HUES6 (cell line): ENCODE data around the gene PRM3.

ENCODE experiments used
- H3K27ac ChIP-seq: 2 replicates; pipeline ENCODE4 v1.7.0; 2013; ENCODE audit warnings: low read depth, mild to moderate bottlenecking, low read length, inconsistent platforms
- H3K27me3 ChIP-seq: 2 replicates; pipeline ENCODE4 v1.6.1; 2013; ENCODE audit warnings: low read length; ENCODE audit not compliant: control insufficient read depth, insufficient read depth
- H3K36me3 ChIP-seq: 2 replicates; pipeline ENCODE4 v1.6.1; 2013; ENCODE audit warnings: low read length; ENCODE audit not compliant: control insufficient read depth, insufficient read depth
- H3K4me1 ChIP-seq: 2 replicates; pipeline ENCODE4 v1.6.1; 2013; ENCODE audit warnings: low read length; ENCODE audit not compliant: control insufficient read depth, insufficient read depth
- H3K4me3 ChIP-seq: 2 replicates; pipeline ENCODE4 v1.5.1; 2013; ENCODE audit warnings: low read depth, low read length
- H3K9ac ChIP-seq: one replicate; pipeline ENCODE4 v1.6.1; 2013; ENCODE audit warnings: mild to moderate bottlenecking, low read length
- H3K9me3 ChIP-seq: 2 replicates; pipeline ENCODE4 v1.6.1; 2013; ENCODE audit warnings: low read depth, low read length; ENCODE audit not compliant: control insufficient read depth, insufficient read depth

PRM3 gene

GRCh38 chr16:11277607-11278337, 4.3 kb upstream of the PRM3 start:
- Histone ChIP-seq H3K4me1 (peaks cover 16% of the 10 kb centered on the region; the same call in 1 of the 2 replicates), H3K27me3 (no peaks in the 10 kb centered on the region), H3K9me3 (no peaks in the 10 kb centered on the region), H3K36me3 (no peaks in the 10 kb centered on the region), H3K4me3 (no peak overlapping the region), H3K9ac (no peak overlapping the region), H3K27ac (no peak overlapping the region)

- Histone ChIP-seq H3K27me3 (no peaks in the 10 kb centered on the region), H3K27ac (no peak overlapping the region), H3K4me1 (peaks cover 16% of the 10 kb centered on the region; the same call in 1 of the 2 replicates), H3K9ac (no peak overlapping the region), H3K36me3 (no peaks in the 10 kb centered on the region), H3K9me3 (no peaks in the 10 kb centered on the region), H3K4me3 (no peak overlapping the region)
These were observed 3.6 kb upstream of the PRM3 start for GRCh38 chr16:11276896-11277593.

- Histone ChIP-seq H3K9me3 (no peaks in the 10 kb centered on the region), H3K27me3 (no peaks in the 10 kb centered on the region), H3K4me3 (no peak within 1 kb of the TSS), H3K36me3 (no peaks in the 10 kb centered on the region), H3K9ac (no peak within 1 kb of the TSS), H3K4me1 (peaks cover 16% of the 10 kb centered on the region; the same call in 1 of the 2 replicates), H3K27ac (no peak within 1 kb of the TSS)
These were observed 2.9 kb upstream of the PRM3 start, which contains the start of gene PRM2 for GRCh38 chr16:11276143-11276895. Gene PRM2 (minus strand): TSS chr16:11276480. CDS start chr16:11276370, 110 bp downstream.

DNA sequence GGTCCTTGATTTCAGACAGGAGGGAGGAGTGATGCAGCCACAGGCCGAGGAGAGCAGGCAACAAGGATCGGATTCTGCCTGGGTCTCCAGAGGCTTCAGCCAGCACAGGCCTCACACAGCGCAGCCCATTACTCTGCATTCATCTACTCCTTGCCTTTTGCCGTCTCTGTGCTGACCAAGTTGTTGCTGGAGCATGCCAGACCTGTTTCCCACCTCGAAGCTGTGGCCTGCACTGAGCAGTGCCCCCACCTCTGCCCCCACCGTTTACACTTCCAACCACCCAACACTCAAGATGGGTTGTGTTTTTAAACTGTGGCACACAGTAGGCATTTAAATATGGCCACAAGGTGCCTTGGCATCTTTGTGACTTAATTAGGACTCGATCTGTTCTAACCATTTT, 1.5 kb upstream of the PRM3 start:
- H3K27ac ChIP-seq = no peak overlapping the region
- no peaks in the 10 kb centered on the region for H3K36me3 ChIP-seq
- H3K9ac ChIP-seq = no peak overlapping the region
- H3K4me3 ChIP-seq = no peak overlapping the region
- no peaks in the 10 kb centered on the region for H3K27me3 ChIP-seq
- H3K4me1 ChIP-seq = peaks cover 11% of the 10 kb centered on the region; the same call in 1 of the 2 replicates
- H3K9me3 ChIP-seq = no peaks in the 10 kb centered on the region

- Histone ChIP-seq H3K9me3 (no peaks in the 10 kb centered on the region), H3K4me1 (peaks cover 11% of the 10 kb centered on the region; the same call in 1 of the 2 replicates)
These were observed 394 bp upstream of the PRM3 start for GRCh38 chr16:11273721-11274324.

DNA sequence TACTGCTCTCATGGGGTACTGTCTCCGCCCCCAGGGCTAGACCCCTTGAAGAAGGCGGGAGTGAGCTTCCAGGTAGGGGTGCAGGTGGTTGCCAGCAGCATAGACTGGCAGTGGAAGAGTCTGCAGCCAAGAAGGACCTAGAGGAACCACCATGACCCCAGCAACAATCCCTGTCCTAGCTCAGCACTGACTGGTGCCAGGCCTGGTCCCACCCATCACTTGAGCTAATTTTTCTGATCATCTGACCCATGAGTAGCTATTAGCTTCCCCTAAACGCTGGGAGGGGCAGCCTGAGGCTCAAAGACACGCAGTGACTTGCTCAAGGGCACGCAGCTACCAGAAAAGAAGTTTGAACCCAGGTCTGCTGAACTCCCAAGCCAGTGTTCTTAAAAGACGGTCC, 945 bp downstream of the PRM3 start:
- H3K27ac ChIP-seq = no peak overlapping the region
- no peaks in the 10 kb centered on the region for H3K9me3 ChIP-seq
- H3K4me3 ChIP-seq = no peak overlapping the region
- H3K4me1 ChIP-seq = peaks cover 11% of the 10 kb centered on the region; the same call in 1 of the 2 replicates
- H3K9ac ChIP-seq = no peak overlapping the region
- no peaks in the 10 kb centered on the region for H3K27me3 ChIP-seq
- H3K36me3 ChIP-seq = no peaks in the 10 kb centered on the region

More at GRCh38 chr16:11273721-11274324, 394 bp upstream of the PRM3 start:
- Histone ChIP-seq H3K27me3 (no peaks in the 10 kb centered on the region), H3K9ac (no peak overlapping the region), H3K36me3 (no peaks in the 10 kb centered on the region), H3K27ac (no peak overlapping the region), H3K4me3 (no peak overlapping the region)

GRCh38 chr16:11271610-11272009, 1.8 kb downstream of the PRM3 start:
- Histone ChIP-seq H3K4me3 (no peak overlapping the region), H3K27ac (no peak overlapping the region)

DNA sequence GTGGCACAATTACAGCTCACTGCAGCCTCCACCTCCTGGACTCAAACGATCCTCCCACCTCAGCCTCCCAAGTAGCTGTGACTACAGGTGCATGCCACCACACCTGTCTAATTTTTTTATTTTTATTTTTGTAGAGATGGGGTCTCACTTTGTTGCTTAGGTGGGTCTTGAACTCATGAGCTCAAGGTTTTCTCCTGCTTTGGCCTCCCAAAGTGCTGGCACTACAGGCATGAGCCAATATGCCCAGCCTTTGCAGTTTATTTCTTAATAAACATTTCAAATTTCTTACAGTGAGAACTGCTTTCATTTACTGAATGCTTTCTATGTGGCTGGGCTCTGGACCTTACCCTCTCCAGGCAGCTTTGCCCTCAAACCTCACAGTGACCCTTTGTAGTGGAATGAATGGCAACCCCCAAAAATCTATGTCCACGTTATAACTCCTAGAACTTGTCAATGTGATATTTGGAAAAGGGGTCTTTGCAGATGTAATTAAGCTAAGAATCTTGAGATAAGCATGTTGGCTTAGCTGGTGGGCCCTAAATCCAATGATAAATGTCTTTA, 2.7 kb downstream of the PRM3 start:
- peaks cover 11% of the 10 kb centered on the region; the same call in 1 of the 2 replicates for H3K4me1 ChIP-seq
- H3K4me3 ChIP-seq = no peak overlapping the region
- H3K27me3 ChIP-seq = no peaks in the 10 kb centered on the region
- H3K27ac ChIP-seq = no peak overlapping the region
- H3K9me3 ChIP-seq = no peaks in the 10 kb centered on the region
- H3K36me3 ChIP-seq = no peaks in the 10 kb centered on the region
- no peak overlapping the region for H3K9ac ChIP-seq

More at GRCh38 chr16:11271610-11272009, 1.8 kb downstream of the PRM3 start:
- H3K36me3 ChIP-seq = no peaks in the 10 kb centered on the region
- no peaks in the 10 kb centered on the region for H3K9me3 ChIP-seq
- H3K4me1 ChIP-seq = peaks cover 11% of the 10 kb centered on the region; the same call in 1 of the 2 replicates
- H3K27me3 ChIP-seq = no peaks in the 10 kb centered on the region
- H3K9ac ChIP-seq = no peak overlapping the region

GRCh38 chr16:11268921-11269375, 4.5 kb downstream of the PRM3 start, which contains the start of gene TNP2:
Gene TNP2 (minus strand): TSS chr16:11269325. CDS start chr16:11269262, 63 bp downstream.
- Histone ChIP-seq H3K27me3 (no peaks in the 10 kb centered on the region), H3K4me1 (peaks cover 11% of the 10 kb centered on the region; the same call in 1 of the 2 replicates), H3K36me3 (no peaks in the 10 kb centered on the region), H3K27ac (no peak within 1 kb of the TSS), H3K9me3 (no peaks in the 10 kb centered on the region), H3K9ac (no peak within 1 kb of the TSS), H3K4me3 (no peak within 1 kb of the TSS)

DNA sequence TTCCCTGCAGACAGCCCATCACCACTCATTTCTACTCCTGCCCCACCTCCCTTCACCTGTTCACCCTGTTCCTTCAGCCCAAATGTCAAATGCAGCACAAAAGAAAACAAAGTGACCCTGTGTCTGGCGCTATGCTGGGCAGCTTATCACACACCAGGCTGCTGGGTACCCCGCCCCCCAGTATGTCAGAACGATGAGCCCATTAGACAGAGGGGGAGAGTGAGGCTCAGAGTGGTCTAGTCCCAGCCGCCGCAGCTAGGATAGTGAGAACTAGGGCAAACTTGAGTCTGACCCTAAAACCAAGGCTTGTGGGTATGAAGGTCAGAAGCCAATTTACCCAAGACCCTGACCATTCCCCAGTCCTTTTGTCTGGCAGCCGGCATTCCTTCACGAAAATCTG, 8.3 kb downstream of the PRM3 start:
- no peak overlapping the region for H3K9ac ChIP-seq
- no peaks in the 10 kb centered on the region for H3K27me3 ChIP-seq
- H3K9me3 ChIP-seq = no peaks in the 10 kb centered on the region
- H3K27ac ChIP-seq = no peak overlapping the region
- H3K36me3 ChIP-seq = no peaks in the 10 kb centered on the region
- 0 out of 2 replicates have a peak, but pooled peaks cover 8% of the 10 kb centered on the region for H3K4me1 ChIP-seq
- no peak overlapping the region for H3K4me3 ChIP-seq
